Stimulated activated effector memory CD8-positive, alpha-beta T cell treated with anti-CD3 and anti-CD28 coated beads, Interleukin-12 subunit alpha, Interleukin-12 subunit beta, amount 100 ng/mL, for 72 hours (primary cell): ENCODE results near the gene RPS6KA2.

Experiments
- ATAC-seq: fragments of 150-1000 bp; cut with Tn5 transposase; 2 replicates; pipeline ENCODE4 v1.10.0; 2021
- DNase-seq, 2 donors: peaks; one replicate each; pipeline ENCODE4 v3.0.0; 2021 to 2022; ENCODE audit warnings: low spot score in 2 of 2
- H3K27ac Mint-ChIP-seq: one replicate; pipeline ENCODE4 v1.8.0; 2022; ENCODE audit warnings: mild to moderate bottlenecking, mixed read lengths
- H3K36me3 Mint-ChIP-seq: one replicate; pipeline ENCODE4 v1.8.0; 2022; ENCODE audit warnings: mild to moderate bottlenecking, mixed read lengths
- H3K4me1 Mint-ChIP-seq: one replicate; pipeline ENCODE4 v1.8.0; 2022; ENCODE audit warnings: mixed read lengths
- H3K4me3 Mint-ChIP-seq: one replicate; pipeline ENCODE4 v1.8.0; 2022; ENCODE audit warnings: mild to moderate bottlenecking, mixed read lengths
- H3K9me3 Mint-ChIP-seq: one replicate; pipeline ENCODE4 v1.8.0; 2022; ENCODE audit warnings: mixed read lengths

RPS6KA2 gene

DNA sequence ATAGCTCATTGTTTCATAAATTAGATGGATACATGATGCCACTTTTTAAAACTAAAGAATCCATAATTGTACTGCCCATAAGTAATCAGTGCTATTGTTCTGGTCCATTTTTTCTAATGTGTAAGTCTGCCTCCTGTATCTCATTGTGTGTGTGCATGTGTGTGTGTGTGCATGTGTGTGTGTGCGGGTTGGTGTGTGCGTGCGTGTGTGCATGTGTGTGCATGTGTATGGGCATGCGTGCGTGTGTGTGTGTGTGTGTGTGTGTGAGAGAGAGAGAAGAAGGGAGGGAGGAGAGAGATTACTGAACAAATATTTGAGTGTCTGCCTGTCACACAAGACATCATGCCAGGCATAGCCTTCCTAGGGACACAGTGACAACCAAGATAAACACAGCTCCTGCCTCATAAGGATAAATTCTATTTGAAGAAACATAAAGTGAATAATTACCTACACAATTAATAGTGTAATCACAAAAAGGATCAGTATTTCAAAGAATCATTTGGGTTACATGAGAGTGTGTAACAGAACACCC, 33.2 kb upstream of the RPS6KA2 start:
- H3K4me1 Mint-ChIP-seq: no peaks in the 10 kb centered on the region
- no peaks in the 10 kb centered on the region for H3K9me3 Mint-ChIP-seq
- DNase-seq (no peak), ATAC-seq (no peak)
- no peak overlapping the region for H3K4me3 Mint-ChIP-seq
- no peak overlapping the region for H3K27ac Mint-ChIP-seq
- H3K36me3 Mint-ChIP-seq: no peaks in the 10 kb centered on the region

DNA sequence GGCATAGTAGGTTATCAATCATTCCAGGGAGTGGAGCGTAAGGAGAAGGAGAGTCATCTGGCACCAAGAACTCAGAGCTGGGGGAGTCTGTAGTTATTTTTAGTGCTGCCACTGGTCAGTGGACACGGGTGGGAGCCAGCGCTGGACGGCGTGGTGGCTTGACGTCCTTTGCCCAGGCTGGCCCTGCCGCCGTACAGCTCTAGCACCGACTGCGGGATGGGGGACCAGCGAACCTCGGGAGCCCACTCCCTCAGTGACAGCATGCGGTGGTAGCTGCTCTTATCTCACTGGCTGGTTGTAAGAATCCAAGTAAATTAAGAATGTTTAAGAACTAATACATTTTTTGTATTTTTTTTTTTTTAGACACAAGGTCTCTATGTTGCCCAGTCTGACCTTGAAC, 32.5 kb upstream of the RPS6KA2 start:
- H3K4me3 Mint-ChIP-seq: no peak overlapping the region
- DNase-seq (no peak), ATAC-seq (no peak)
- no peaks in the 10 kb centered on the region for H3K4me1 Mint-ChIP-seq
- H3K36me3 Mint-ChIP-seq: no peaks in the 10 kb centered on the region
- no peak overlapping the region for H3K27ac Mint-ChIP-seq
- no peaks in the 10 kb centered on the region for H3K9me3 Mint-ChIP-seq

DNA sequence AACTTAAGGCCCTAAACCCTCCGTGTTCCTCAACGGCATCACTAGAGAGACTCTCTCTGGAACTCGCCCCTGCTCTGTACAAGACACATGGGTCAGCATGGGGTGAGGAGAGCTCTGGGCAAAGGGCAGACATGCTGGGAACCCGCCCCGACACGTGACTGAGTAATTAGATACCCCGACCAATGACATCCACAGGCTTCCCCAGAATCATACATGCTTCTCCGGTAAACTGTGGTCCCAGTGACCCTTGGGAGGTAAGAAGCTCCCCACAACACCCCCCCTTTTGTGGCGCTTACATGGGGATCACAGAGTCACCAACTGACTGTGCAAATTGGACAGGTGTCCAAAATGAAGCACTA, 31.7 kb upstream of the RPS6KA2 start:
- Mint-ChIP-seq H3K9me3 (no peaks in the 10 kb centered on the region), H3K27ac (no peak overlapping the region), H3K4me1 (no peaks in the 10 kb centered on the region), H3K4me3 (no peak overlapping the region), H3K36me3 (no peaks in the 10 kb centered on the region)
- ATAC-seq: no peak
- DNase-seq: no peak

GRCh38 chr6:166658115-166658791, 31.2 kb upstream of the RPS6KA2 start:
- Mint-ChIP-seq H3K9me3 (no peaks in the 10 kb centered on the region), H3K27ac (no peak overlapping the region), H3K36me3 (no peaks in the 10 kb centered on the region), H3K4me3 (no peak overlapping the region), H3K4me1 (no peaks in the 10 kb centered on the region)
- DNase-seq (no peak), ATAC-seq (no peak)

DNA sequence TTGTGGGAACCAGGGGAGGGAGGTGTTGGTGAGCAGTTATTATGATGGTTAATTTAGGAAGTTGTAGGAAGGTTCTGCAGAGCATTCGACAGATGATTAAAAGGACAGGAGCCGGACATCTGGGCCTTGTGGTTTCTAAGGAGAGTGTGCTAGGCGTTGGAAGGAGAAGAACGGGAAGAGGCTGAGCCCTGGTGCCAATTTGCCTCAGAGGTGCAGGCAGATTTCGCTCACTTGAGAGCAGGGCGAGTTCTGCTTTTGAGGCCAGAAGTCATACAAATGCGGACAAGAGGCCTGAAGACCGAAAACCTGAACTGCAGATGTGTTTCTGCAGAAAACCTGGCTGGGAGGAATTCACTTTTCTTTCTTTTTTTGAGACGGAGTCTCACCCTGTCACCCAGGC, 30.5 kb upstream of the RPS6KA2 start:
- Mint-ChIP-seq H3K36me3 (no peaks in the 10 kb centered on the region), H3K4me1 (no peaks in the 10 kb centered on the region), H3K27ac (no peak overlapping the region), H3K9me3 (no peaks in the 10 kb centered on the region), H3K4me3 (peak overlapping the region; percentile 43)
- no peak for ATAC-seq
- DNase-seq: no peak

GRCh38 chr6:166656230-166657151, 29.4 kb upstream of the RPS6KA2 start:
- Mint-ChIP-seq H3K36me3 (no peaks in the 10 kb centered on the region), H3K27ac (no peak overlapping the region), H3K9me3 (no peaks in the 10 kb centered on the region), H3K4me1 (no peaks in the 10 kb centered on the region), H3K4me3 (peak overlapping the region; percentile 43)
- ATAC-seq (peak; percentile 61), DNase-seq (no peak)

DNA sequence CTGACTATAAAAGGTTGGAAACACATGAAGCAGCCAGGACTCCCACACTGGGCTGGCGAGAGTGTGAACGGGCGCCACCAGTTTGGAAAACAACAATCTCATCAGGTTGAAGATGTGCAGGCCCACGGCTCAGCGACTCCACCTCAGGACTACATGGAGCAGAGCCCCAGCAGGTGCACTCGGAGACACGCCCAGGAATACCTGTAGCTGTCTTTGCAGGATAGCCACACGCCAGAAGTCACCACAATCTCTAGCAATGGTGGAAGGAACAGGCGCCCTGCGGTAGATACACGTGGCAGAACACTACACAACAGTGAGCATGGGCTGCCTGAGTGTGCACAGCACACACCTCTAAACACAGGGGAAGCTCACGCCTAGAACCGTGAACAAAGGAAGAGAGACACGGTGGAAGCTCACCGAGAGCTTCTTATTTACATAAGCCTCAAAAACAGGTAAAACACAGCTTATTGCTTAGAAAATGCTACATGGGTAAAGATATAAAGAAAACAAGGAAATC, 28.7 kb upstream of the RPS6KA2 start:
- no peak for ATAC-seq
- Mint-ChIP-seq H3K36me3 (no peaks in the 10 kb centered on the region), H3K4me3 (no peak overlapping the region), H3K27ac (no peak overlapping the region), H3K4me1 (no peaks in the 10 kb centered on the region), H3K9me3 (no peaks in the 10 kb centered on the region)
- no peak for DNase-seq

GRCh38 chr6:166655251-166655650, 28.2 kb upstream of the RPS6KA2 start:
- H3K4me1 Mint-ChIP-seq: no peaks in the 10 kb centered on the region
- no peak overlapping the region for H3K27ac Mint-ChIP-seq
- H3K4me3 Mint-ChIP-seq: no peak overlapping the region
- H3K9me3 Mint-ChIP-seq: no peaks in the 10 kb centered on the region
- no peaks in the 10 kb centered on the region for H3K36me3 Mint-ChIP-seq
- ATAC-seq: no peak
- DNase-seq: no peak

DNA sequence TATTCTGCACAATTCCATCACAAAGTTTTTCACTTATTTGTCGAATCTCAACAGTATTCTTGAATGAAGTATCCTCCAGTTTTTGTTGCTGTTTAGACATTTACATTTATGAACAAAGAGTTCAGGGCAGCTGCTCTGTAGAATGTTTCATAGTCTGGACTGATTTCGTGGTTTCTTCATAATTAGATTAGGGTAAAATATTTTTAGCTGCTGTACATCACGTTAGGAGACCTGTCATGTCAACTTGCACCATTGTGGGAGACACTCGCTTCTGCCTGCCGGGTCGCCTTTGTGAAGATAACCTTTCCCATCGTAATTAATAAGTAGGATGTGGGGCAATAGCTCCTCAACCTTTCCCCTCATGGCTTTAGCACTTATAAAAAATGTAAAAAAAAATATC, 27.5 kb upstream of the RPS6KA2 start:
- Mint-ChIP-seq H3K4me3 (no peak overlapping the region), H3K27ac (no peak overlapping the region), H3K4me1 (no peaks in the 10 kb centered on the region), H3K9me3 (no peaks in the 10 kb centered on the region), H3K36me3 (no peaks in the 10 kb centered on the region)
- no peak for ATAC-seq
- DNase-seq: no peak

GRCh38 chr6:166653639-166653941, 26.5 kb upstream of the RPS6KA2 start:
- H3K27ac Mint-ChIP-seq: no peak overlapping the region

GRCh38 chr6:166650824-166651807, 24.1 kb upstream of the RPS6KA2 start:
- no peak overlapping the region for H3K4me3 Mint-ChIP-seq
- DNase-seq (no peak), ATAC-seq (no peak)
- no peaks in the 10 kb centered on the region for H3K36me3 Mint-ChIP-seq
- H3K4me1 Mint-ChIP-seq: no peaks in the 10 kb centered on the region
- H3K27ac Mint-ChIP-seq: no peak overlapping the region
- no peaks in the 10 kb centered on the region for H3K9me3 Mint-ChIP-seq

More at GRCh38 chr6:166653639-166653941, 26.5 kb upstream of the RPS6KA2 start:
- DNase-seq: no peak
- no peaks in the 10 kb centered on the region for H3K4me1 Mint-ChIP-seq
- H3K4me3 Mint-ChIP-seq: no peak overlapping the region
- no peaks in the 10 kb centered on the region for H3K9me3 Mint-ChIP-seq
- ATAC-seq: no peak
- H3K36me3 Mint-ChIP-seq: no peaks in the 10 kb centered on the region

GRCh38 chr6:166650047-166650446, 23.0 kb upstream of the RPS6KA2 start:
- ATAC-seq: no peak
- no peaks in the 10 kb centered on the region for H3K4me1 Mint-ChIP-seq
- H3K36me3 Mint-ChIP-seq: no peaks in the 10 kb centered on the region
- no peaks in the 10 kb centered on the region for H3K9me3 Mint-ChIP-seq
- H3K27ac Mint-ChIP-seq: no peak overlapping the region
- no peak for DNase-seq
- H3K4me3 Mint-ChIP-seq: no peak overlapping the region

GRCh38 chr6:166648846-166649245, 21.8 kb upstream of the RPS6KA2 start:
- H3K4me1 Mint-ChIP-seq: no peaks in the 10 kb centered on the region
- DNase-seq: no peak
- H3K27ac Mint-ChIP-seq: no peak overlapping the region
- no peaks in the 10 kb centered on the region for H3K9me3 Mint-ChIP-seq
- no peak for ATAC-seq
- no peak overlapping the region for H3K4me3 Mint-ChIP-seq
- H3K36me3 Mint-ChIP-seq: no peaks in the 10 kb centered on the region

DNA sequence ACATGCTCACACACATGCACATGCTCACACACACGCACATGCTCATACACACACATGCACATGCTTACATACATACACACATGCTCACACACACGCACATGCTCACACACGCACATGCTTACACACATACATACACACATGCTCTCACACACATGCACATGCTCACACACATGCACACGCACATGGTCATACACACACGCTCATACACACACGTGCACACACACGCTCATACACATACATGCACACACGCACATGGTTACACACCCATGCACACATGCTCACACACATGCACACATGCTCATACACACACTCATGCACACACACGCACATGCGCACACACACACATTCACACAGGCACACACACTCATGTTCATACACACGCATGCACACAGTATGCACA, 20.8 kb upstream of the RPS6KA2 start:
- H3K4me3 Mint-ChIP-seq: no peak overlapping the region

GRCh38 chr6:166646716-166647115, 19.7 kb upstream of the RPS6KA2 start:
- Mint-ChIP-seq H3K4me1 (no peaks in the 10 kb centered on the region), H3K9me3 (peaks cover 2% of the 10 kb centered on the region), H3K36me3 (no peaks in the 10 kb centered on the region), H3K27ac (no peak overlapping the region), H3K4me3 (no peak overlapping the region)
- ATAC-seq (no peak), DNase-seq (no peak)

More for the DNA sequence above, 20.8 kb upstream of the RPS6KA2 start:
- Mint-ChIP-seq H3K36me3 (no peaks in the 10 kb centered on the region), H3K27ac (no peak overlapping the region), H3K9me3 (peaks cover 2% of the 10 kb centered on the region), H3K4me1 (no peaks in the 10 kb centered on the region)
- DNase-seq: no peak
- ATAC-seq: no peak
